NK-92 (cell line): ENCODE results near the gene ICAM4.
"Not testable (repeated sequence)": the region's sequence is repeated elsewhere in the genome, so short reads cannot be mapped to it uniquely, and the experiment has no call there.

ENCODE experiments used
- DNase-seq: peaks from one replicate; lab custom pipeline; 2025; ENCODE audit not compliant: unreplicated experiment; lab: John Stamatoyannopoulos, UW

Gene ICAM4

GRCh38 chr19:10336725-10337124, 50.0 kb downstream of the ICAM4 start:
- not testable (repeated sequence) for DNase-seq
